ENCODE measurements around the gene MBOAT7.

DNA sequence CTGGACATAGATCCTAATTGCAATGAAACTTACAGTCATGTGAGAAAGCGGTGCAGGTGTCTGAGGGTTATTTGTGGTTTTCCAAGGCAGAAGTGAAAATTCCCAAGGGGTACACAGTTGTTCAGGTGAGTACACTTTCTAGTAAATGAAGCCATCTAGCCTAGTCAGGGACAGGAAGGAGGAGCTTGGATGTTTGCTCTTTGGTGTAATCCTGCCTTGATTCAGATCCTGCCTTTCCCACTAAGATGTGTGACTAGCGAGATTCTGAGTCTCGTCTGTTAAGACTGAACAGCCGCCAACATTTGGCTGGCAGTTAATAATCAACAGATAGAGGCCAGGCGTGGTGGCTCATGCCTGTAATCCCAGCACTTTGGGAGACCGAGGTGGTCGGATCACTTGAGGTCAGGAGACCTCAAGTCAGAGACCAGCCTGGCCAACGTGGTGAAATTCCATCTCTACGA, 13.8 kb upstream of the MBOAT7 start:
- TF ChIP-seq, protein P1, sequence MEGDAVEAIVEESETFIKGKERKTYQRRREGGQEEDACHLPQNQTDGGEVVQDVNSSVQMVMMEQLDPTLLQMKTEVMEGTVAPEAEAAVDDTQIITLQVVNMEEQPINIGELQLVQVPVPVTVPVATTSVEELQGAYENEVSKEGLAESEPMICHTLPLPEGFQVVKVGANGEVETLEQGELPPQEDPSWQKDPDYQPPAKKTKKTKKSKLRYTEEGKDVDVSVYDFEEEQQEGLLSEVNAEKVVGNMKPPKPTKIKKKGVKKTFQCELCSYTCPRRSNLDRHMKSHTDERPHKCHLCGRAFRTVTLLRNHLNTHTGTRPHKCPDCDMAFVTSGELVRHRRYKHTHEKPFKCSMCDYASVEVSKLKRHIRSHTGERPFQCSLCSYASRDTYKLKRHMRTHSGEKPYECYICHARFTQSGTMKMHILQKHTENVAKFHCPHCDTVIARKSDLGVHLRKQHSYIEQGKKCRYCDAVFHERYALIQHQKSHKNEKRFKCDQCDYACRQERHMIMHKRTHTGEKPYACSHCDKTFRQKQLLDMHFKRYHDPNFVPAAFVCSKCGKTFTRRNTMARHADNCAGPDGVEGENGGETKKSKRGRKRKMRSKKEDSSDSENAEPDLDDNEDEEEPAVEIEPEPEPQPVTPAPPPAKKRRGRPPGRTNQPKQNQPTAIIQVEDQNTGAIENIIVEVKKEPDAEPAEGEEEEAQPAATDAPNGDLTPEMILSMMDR (IDR thresholded peaks at IDR 0.05) = no peak
- TF ChIP-seq MXI1 (IDR thresholded peaks at IDR 0.05; ENCODE audit: low read depth, low read length) (no peak), RCOR1 (IDR thresholded peaks at IDR 0.05; ENCODE audit: low read length) (no peak), NFIC (IDR thresholded peaks at IDR 0.05; ENCODE audit: borderline replicate concordance) (no peak), RAD21 (IDR thresholded peaks at IDR 0.05; ENCODE audit: low read length) (no peak), GABPA (IDR thresholded peaks at IDR 0.05; ENCODE audit: low read depth) (no peak), SIN3A (IDR thresholded peaks at IDR 0.05; ENCODE audit: borderline replicate concordance, low read depth, low read length) (no peak)
- TF ChIP-seq, protein P2, sequence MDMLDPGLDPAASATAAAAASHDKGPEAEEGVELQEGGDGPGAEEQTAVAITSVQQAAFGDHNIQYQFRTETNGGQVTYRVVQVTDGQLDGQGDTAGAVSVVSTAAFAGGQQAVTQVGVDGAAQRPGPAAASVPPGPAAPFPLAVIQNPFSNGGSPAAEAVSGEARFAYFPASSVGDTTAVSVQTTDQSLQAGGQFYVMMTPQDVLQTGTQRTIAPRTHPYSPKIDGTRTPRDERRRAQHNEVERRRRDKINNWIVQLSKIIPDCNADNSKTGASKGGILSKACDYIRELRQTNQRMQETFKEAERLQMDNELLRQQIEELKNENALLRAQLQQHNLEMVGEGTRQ (IDR thresholded peaks at IDR 0.05; ENCODE audit: borderline replicate concordance, low read depth, low read length) = no peak

All from SK-N-SH (cell line).